HCT116 (cell line): ENCODE results near the gene POT1. TPM values are rescaled to one million over a fixed set of nuclear protein-coding genes. Genes with fewer than 3 reads are reported as not detected.

Experiments used
- ATAC-seq: fragments of 200-7000 bp; cut with Tn5 transposase; 2 replicates; pipeline ENCODE4 v1.9.1; 2020; ENCODE audit warnings: mild to moderate bottlenecking, moderate library complexity
- BruUV-seq: library from RNA; stranded (reverse); fragments of 400-500 nt; replicated peaks from 2 replicates; lab custom pipeline; 2021; lab: Mats Ljungman, UMichigan
- CTCF ChIA-PET: fragments of 300-600 bp; sonication (Branson Sonifier 250); formaldehyde crosslinking; loops from one replicate; lab custom pipeline; 2021; ENCODE audit warnings: antibody characterized with exemption; lab: Charles Lee
- POLR2A ChIA-PET: fragments of 300-600, 350-600 bp; sonication (Branson Sonifier 250); formaldehyde crosslinking; loops from one replicate; lab custom pipeline; 2021; ENCODE audit warnings: antibody characterized with exemption; lab: Charles Lee
- RAD21 ChIA-PET, 2 experiments: fragments of 300-600 bp; sonication (Branson Sonifier 250); formaldehyde crosslinking; loops; one replicate each; lab custom pipeline; 2023; ENCODE audit warnings: low total read pairs in 2 of 2; ENCODE audit not compliant: uncharacterized antibody in 2 of 2, unreplicated experiment in 2 of 2, low non-redundant PET in 1 of 2; lab: Charles Lee
- DNase-seq: peaks from one replicate; pipeline ENCODE4 v3.0.0-alpha.2; 2010; ENCODE audit warnings: low read depth, low spot score
- H2AFZ ChIP-seq: fragments of 200-600 bp; shearing (Covaris generic), sonication (generic); 2 replicates; pipeline ENCODE4 v1.6.1; 2017; ENCODE audit warnings: low read depth, mixed run types, mixed read lengths, antibody characterized with exemption, low read length; ENCODE audit not compliant: poor library complexity, severe bottlenecking
- H3K27ac ChIP-seq: 2 replicates; pipeline ENCODE4 v1.5.1; 2012; ENCODE audit warnings: low read depth, low read length
- H3K27me3 ChIP-seq: fragments of 200-600 bp; sonication (generic); 2 replicates; pipeline ENCODE4 v1.6.1; 2016; ENCODE audit warnings: mixed run types, low read length, mixed read lengths; ENCODE audit not compliant: insufficient read depth
- H3K36me3 ChIP-seq, 2 experiments: fragments of 200-500 bp in 1 of 2; fragments of 200-600 bp in 1 of 2; sonication (Bioruptor generic) in 1 of 2; sonication (generic) in 1 of 2; 2 replicates each; pipeline versions ENCODE4 v1.5.1 to v1.6.1; 2014 to 2016; ENCODE audit warnings: low read length in 2 of 2, inconsistent platforms in 1 of 2, mixed read lengths in 1 of 2, mixed run types in 1 of 2; ENCODE audit not compliant: insufficient read depth in 2 of 2, control insufficient read depth in 1 of 2
- H3K4me1 ChIP-seq, 2 experiments: fragments of 200-600 bp in 1 of 2; sonication (generic) in 1 of 2; 2 replicates each; pipeline versions ENCODE4 v1.5.1 to v1.6.1; 2012 to 2017; ENCODE audit warnings: low read length in 2 of 2, inconsistent platforms in 1 of 2, mild to moderate bottlenecking in 1 of 2, mixed read lengths in 1 of 2, mixed run types in 1 of 2, moderate library complexity in 1 of 2; ENCODE audit not compliant: insufficient read depth in 2 of 2, control insufficient read depth in 1 of 2
- H3K4me2 ChIP-seq: fragments of 200-600 bp; sonication (generic); 2 replicates; pipeline ENCODE4 v1.6.1; 2017; ENCODE audit warnings: mixed run types, low read length, mixed read lengths
- H3K4me3 ChIP-seq, 2 experiments: fragments of 200-600 bp in 1 of 2; sonication (generic) in 1 of 2; replicated peaks in 1 of 2; 2 replicates each; pipeline ENCODE4 v1.5.1; 2011 to 2016; ENCODE audit warnings: low read length in 2 of 2, control low read depth in 1 of 2, low read depth in 1 of 2, mild to moderate bottlenecking in 1 of 2, mixed read lengths in 1 of 2, mixed run types in 1 of 2
- H3K79me2 ChIP-seq: fragments of 200-600 bp; sonication (generic); 2 replicates; pipeline ENCODE4 v1.6.1; 2017; ENCODE audit warnings: mild to moderate bottlenecking, mixed run types, low read length, moderate library complexity, mixed read lengths; ENCODE audit not compliant: insufficient read depth
- H3K9ac ChIP-seq: fragments of 200-600 bp; sonication (generic); 2 replicates; pipeline ENCODE4 v1.6.1; 2016; ENCODE audit warnings: low read length, mixed read lengths
- H3K9me2 ChIP-seq: fragments of 200-600 bp; sonication (generic), shearing (Covaris generic); 2 replicates; pipeline ENCODE4 v1.6.1; 2017; ENCODE audit warnings: mixed run types, mild to moderate bottlenecking, moderate library complexity; ENCODE audit not compliant: insufficient read depth
- H3K9me3 ChIP-seq, 2 experiments: fragments of 200-500 bp in 1 of 2; fragments of 200-600 bp in 1 of 2; sonication (Bioruptor generic) in 1 of 2; sonication (generic) in 1 of 2; 2 replicates each; pipeline ENCODE4 v1.6.1; 2014 to 2017; ENCODE audit warnings: low read length in 2 of 2, mixed read lengths in 2 of 2, inconsistent platforms in 1 of 2, low read depth in 1 of 2, mild to moderate bottlenecking in 1 of 2, mixed run types in 1 of 2, moderate library complexity in 1 of 2; ENCODE audit not compliant: control insufficient read depth in 1 of 2, insufficient read depth in 1 of 2
- H4K20me1 ChIP-seq: fragments of 200-600 bp; sonication (generic), shearing (Covaris generic); 2 replicates; pipeline ENCODE4 v1.6.1; 2017; ENCODE audit warnings: mixed run types, mild to moderate bottlenecking, moderate library complexity; ENCODE audit not compliant: insufficient read depth
- CBX3 ChIP-seq: IDR thresholded peaks from 2 replicates; pipeline ENCODE4 v1.6.1; 2012; ENCODE audit warnings: low read depth
- CTCF ChIP-seq, 3 experiments: fragments of 200-600 bp in 1 of 3; sonication (generic) in 1 of 3; IDR thresholded peaks in 2 of 3; conservative IDR thresholded peaks in 1 of 3; 2 replicates each; pipeline ENCODE4 v1.5.1; 2012 to 2017; ENCODE audit warnings: low read depth in 2 of 3, low read length in 2 of 3, antibody characterized with exemption in 1 of 3, borderline replicate concordance in 1 of 3, control low read depth in 1 of 3, mild to moderate bottlenecking in 1 of 3, mixed read lengths in 1 of 3, mixed run types in 1 of 3, moderate library complexity in 1 of 3; ENCODE audit not compliant: insufficient read depth in 1 of 3
- EGR1 ChIP-seq: IDR thresholded peaks from 2 replicates; pipeline ENCODE4 v1.6.1; 2012; ENCODE audit warnings: low read depth
- ELF1 ChIP-seq: IDR thresholded peaks from 2 replicates; pipeline ENCODE4 v1.6.1; 2012; ENCODE audit warnings: low read depth, borderline replicate concordance
- EZH2 ChIP-seq: fragments of 200-600 bp; sonication (generic); IDR thresholded peaks from 2 replicates; pipeline ENCODE4 v1.6.1; 2017; ENCODE audit warnings: antibody characterized with exemption, mixed run types
- EZH2phosphoT487 ChIP-seq: fragments of 200-600 bp; IDR thresholded peaks from 2 replicates; pipeline ENCODE4 v1.6.1; 2018; ENCODE audit warnings: antibody characterized with exemption, borderline replicate concordance
- FOSL1 ChIP-seq: IDR thresholded peaks from 2 replicates; pipeline ENCODE4 v1.6.1; 2012; ENCODE audit warnings: low read depth
- JUND ChIP-seq: IDR thresholded peaks from 2 replicates; pipeline ENCODE4 v1.6.1; 2012
- POLR2A ChIP-seq: IDR thresholded peaks from 2 replicates; pipeline ENCODE4 v1.7.0; 2011; ENCODE audit warnings: borderline replicate concordance; ENCODE audit not compliant: insufficient read depth, insufficient read length; ENCODE audit errors: extremely low read depth
- RAD21 ChIP-seq: IDR thresholded peaks from 2 replicates; pipeline ENCODE4 v1.6.1; 2012; ENCODE audit warnings: low read depth, mild to moderate bottlenecking
- SRF ChIP-seq: IDR thresholded peaks from 2 replicates; pipeline ENCODE4 v1.6.1; 2012; ENCODE audit warnings: low read depth
- YY1 ChIP-seq: IDR thresholded peaks from 2 replicates; pipeline ENCODE4 v1.6.1; 2011; ENCODE audit warnings: low read length, low read depth, moderate library complexity, mild to moderate bottlenecking; ENCODE audit not compliant: insufficient replicate concordance; ENCODE audit errors: extremely low read depth
- ZNF274 ChIP-seq: fragments of 200-500 bp; sonication (Bioruptor generic); IDR thresholded peaks from 2 replicates; pipeline ENCODE4 v1.6.1; 2014; ENCODE audit warnings: mild to moderate bottlenecking, low read depth, low read length, inconsistent platforms
- intact Hi-C: fragments of 100-400 bp; cut with micrococcal nuclease; formaldehyde crosslinking; loops from 2 replicates; pipeline ENCODE4 v1.10.0; 2022
- total RNA-seq: library from RNA; stranded (reverse); gene quantifications from one replicate; pipeline ENCODE4 v1.2.1, GENCODE V29; 2021; ENCODE audit not compliant: unreplicated experiment
- TF ChIP-seq, protein P1 (sequence below): IDR thresholded peaks from 2 replicates; pipeline ENCODE4 v1.6.1; 2012
- TF ChIP-seq, protein P2 (sequence below): IDR thresholded peaks from 2 replicates; pipeline ENCODE4 v1.6.1; 2011; ENCODE audit warnings: mild to moderate bottlenecking, low read length, moderate library complexity; ENCODE audit not compliant: insufficient replicate concordance; ENCODE audit errors: extremely low read depth
- TF ChIP-seq, protein P3 (sequence below): IDR thresholded peaks from 2 replicates; pipeline ENCODE4 v1.6.1; 2012
- TF ChIP-seq, protein P4 (sequence below): IDR thresholded peaks from 2 replicates; pipeline ENCODE4 v1.6.1; 2012; ENCODE audit warnings: low read depth

The POT1 gene
- total RNA-seq, 1 experiment from 2014 or later: 19.5 TPM

GRCh38 chr7:124810605-124811004 is 119.0 kb downstream of the POT1 start:
- BruUV-seq: no TSS peak
- Histone ChIP-seq H3K36me3 (no peaks in the 10 kb centered on the region), H3K9me2 (no peaks in the 10 kb centered on the region), H3K27ac (no peak overlapping the region), H3K9ac (no peak overlapping the region), H3K27me3 (no peaks in the 10 kb centered on the region), H2AFZ (no peak overlapping the region), H3K4me3 (no peak overlapping the region), H4K20me1 (no peaks in the 10 kb centered on the region), H3K4me1 (no peaks in the 10 kb centered on the region; a peak in 1 of 4 replicates), H3K79me2 (no peaks in the 10 kb centered on the region), H3K9me3 (no peaks in the 10 kb centered on the region), H3K4me2 (no peak overlapping the region)
- ChIA-PET CTCF (no interaction called here), RAD21 (no interaction called here), POLR2A (interaction anchor here (0.6 kb wide), 1 partner anchor 12 kb away, joined by 3 read pairs; no protein-coding TSS in a partner anchor)
- ATAC-seq: no peak
- TF ChIP-seq EGR1 (no peak), ELF1 (no peak), CTCF (IDR thresholded peaks at IDR 0.05 in 2 of 3, conservative IDR thresholded peaks at IDR 0.05 in 1 of 3; ENCODE audit: borderline replicate concordance in 1 of 3, insufficient read depth in 1 of 3, low read depth in 2 of 3, low read length in 2 of 3) (no peak), EZH2 (no peak), EZH2phosphoT487 (no peak), RAD21 (no peak), FOSL1 (no peak), CBX3 (no peak), JUND (no peak), YY1 (no peak), POLR2A (no peak), ZNF274 (no peak), SRF (no peak)
- TF ChIP-seq, protein P1, sequence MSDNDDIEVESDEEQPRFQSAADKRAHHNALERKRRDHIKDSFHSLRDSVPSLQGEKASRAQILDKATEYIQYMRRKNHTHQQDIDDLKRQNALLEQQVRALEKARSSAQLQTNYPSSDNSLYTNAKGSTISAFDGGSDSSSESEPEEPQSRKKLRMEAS: no peak
- TF ChIP-seq, protein P2, sequence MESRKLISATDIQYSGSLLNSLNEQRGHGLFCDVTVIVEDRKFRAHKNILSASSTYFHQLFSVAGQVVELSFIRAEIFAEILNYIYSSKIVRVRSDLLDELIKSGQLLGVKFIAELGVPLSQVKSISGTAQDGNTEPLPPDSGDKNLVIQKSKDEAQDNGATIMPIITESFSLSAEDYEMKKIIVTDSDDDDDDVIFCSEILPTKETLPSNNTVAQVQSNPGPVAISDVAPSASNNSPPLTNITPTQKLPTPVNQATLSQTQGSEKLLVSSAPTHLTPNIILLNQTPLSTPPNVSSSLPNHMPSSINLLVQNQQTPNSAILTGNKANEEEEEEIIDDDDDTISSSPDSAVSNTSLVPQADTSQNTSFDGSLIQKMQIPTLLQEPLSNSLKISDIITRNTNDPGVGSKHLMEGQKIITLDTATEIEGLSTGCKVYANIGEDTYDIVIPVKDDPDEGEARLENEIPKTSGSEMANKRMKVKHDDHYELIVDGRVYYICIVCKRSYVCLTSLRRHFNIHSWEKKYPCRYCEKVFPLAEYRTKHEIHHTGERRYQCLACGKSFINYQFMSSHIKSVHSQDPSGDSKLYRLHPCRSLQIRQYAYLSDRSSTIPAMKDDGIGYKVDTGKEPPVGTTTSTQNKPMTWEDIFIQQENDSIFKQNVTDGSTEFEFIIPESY: no peak
- TF ChIP-seq, protein P3, sequence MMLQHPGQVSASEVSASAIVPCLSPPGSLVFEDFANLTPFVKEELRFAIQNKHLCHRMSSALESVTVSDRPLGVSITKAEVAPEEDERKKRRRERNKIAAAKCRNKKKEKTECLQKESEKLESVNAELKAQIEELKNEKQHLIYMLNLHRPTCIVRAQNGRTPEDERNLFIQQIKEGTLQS: no peak
- TF ChIP-seq, protein P4, sequence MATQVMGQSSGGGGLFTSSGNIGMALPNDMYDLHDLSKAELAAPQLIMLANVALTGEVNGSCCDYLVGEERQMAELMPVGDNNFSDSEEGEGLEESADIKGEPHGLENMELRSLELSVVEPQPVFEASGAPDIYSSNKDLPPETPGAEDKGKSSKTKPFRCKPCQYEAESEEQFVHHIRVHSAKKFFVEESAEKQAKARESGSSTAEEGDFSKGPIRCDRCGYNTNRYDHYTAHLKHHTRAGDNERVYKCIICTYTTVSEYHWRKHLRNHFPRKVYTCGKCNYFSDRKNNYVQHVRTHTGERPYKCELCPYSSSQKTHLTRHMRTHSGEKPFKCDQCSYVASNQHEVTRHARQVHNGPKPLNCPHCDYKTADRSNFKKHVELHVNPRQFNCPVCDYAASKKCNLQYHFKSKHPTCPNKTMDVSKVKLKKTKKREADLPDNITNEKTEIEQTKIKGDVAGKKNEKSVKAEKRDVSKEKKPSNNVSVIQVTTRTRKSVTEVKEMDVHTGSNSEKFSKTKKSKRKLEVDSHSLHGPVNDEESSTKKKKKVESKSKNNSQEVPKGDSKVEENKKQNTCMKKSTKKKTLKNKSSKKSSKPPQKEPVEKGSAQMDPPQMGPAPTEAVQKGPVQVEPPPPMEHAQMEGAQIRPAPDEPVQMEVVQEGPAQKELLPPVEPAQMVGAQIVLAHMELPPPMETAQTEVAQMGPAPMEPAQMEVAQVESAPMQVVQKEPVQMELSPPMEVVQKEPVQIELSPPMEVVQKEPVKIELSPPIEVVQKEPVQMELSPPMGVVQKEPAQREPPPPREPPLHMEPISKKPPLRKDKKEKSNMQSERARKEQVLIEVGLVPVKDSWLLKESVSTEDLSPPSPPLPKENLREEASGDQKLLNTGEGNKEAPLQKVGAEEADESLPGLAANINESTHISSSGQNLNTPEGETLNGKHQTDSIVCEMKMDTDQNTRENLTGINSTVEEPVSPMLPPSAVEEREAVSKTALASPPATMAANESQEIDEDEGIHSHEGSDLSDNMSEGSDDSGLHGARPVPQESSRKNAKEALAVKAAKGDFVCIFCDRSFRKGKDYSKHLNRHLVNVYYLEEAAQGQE: no peak
- DNase-seq: no peak
- intact Hi-C loops: no loop called here
